ENCODE results near the gene KCNJ3. TPM values are rescaled to one million over a fixed set of nuclear protein-coding genes. Genes with fewer than 3 reads are reported as not detected.

KCNJ3 gene
- total and polyA plus RNA-seq, 9 of the 15 experiments (the other 6 are each of a cell fraction or from before 2014, with no cell fraction given): not detected

- intact Hi-C loops (cut with micrococcal nuclease): no loop called here
- BruUV-seq (replicated peaks): no TSS peak
Observed at GRCh38 chr2:154794406-154794805, 95.9 kb downstream of the KCNJ3 start.

More at GRCh38 chr2:154794406-154794805, 95.9 kb downstream of the KCNJ3 start:
- H3K9me3 ChIP-seq (replicated peaks; ENCODE audit: control insufficient read depth, insufficient read depth, low read depth, low read length): no peaks in the 10 kb centered on the region
- in situ Hi-C loops (cut with MboI): no loop called here
- H3K27me3 ChIP-seq (ENCODE audit: control insufficient read depth in 2 of 2, insufficient read depth in 2 of 2, low read length in 2 of 2): no peaks in the 10 kb centered on the region
- no peaks in the 10 kb centered on the region for H3K4me1 ChIP-seq (replicated peaks in 1 of 2; ENCODE audit: control insufficient read depth in 2 of 2, insufficient read depth in 2 of 2, low read length in 2 of 2)
- CTCF ChIA-PET (ENCODE audit: low intra/inter-chr PET ratio): no interaction called here
- no peaks in the 10 kb centered on the region for H4K20me1 ChIP-seq (replicated peaks; ENCODE audit: control insufficient read depth, insufficient read depth, low read length)
- H3K36me3 ChIP-seq (ENCODE audit: control insufficient read depth, insufficient read depth, low read length): no peaks in the 10 kb centered on the region
- no peaks in the 10 kb centered on the region for H3K79me2 ChIP-seq (ENCODE audit: control insufficient read depth, insufficient read depth, low read length)
- DNase-seq (ENCODE audit: extremely low read depth in 1 of 4, low spot score in 3 of 4): no peak
- H3K4me3 ChIP-seq: no peak overlapping the region
- H3K4me2 ChIP-seq (ENCODE audit: insufficient read depth, low read length): no peak overlapping the region
- H3K27ac ChIP-seq (ENCODE audit: extremely low read depth, low read depth, low read length): no peak overlapping the region
- FAIRE-seq: no peak
- no peak overlapping the region for H3K9ac ChIP-seq (ENCODE audit: insufficient read depth in 1 of 2, low read depth in 2 of 2, low read length in 2 of 2)
- ATAC-seq: no peak
- TF ChIP-seq ZFP30 (CRISPR knock-in tag; IDR thresholded peaks at IDR 0.05; ENCODE audit: borderline replicate concordance) (no peak), ZNF274 (IDR thresholded peaks at IDR 0.05; ENCODE audit: borderline replicate concordance, low read depth, low read length) (no peak), CEBPZ (IDR thresholded peaks at IDR 0.05; ENCODE audit: borderline replicate concordance, low read depth, low read length) (no peak), ZNF785 (CRISPR knock-in tag; IDR thresholded peaks at IDR 0.05) (no peak), THRAP3 (IDR thresholded peaks at IDR 0.05; ENCODE audit: borderline replicate concordance) (no peak), ZNF140 (CRISPR knock-in tag; IDR thresholded peaks at IDR 0.05) (no peak), ZNF384 (IDR thresholded peaks at IDR 0.05; ENCODE audit: low read depth, low read length) (no peak), STAG1 (CRISPR knock-in tag; IDR thresholded peaks at IDR 0.05; ENCODE audit: borderline replicate concordance) (no peak), ZNF707 (CRISPR knock-in tag; conservative IDR thresholded peaks at IDR 0.05) (no peak), ZBTB26 (CRISPR knock-in tag; IDR thresholded peaks at IDR 0.05) (no peak), POLR3A (IDR thresholded peaks at IDR 0.05; ENCODE audit: borderline replicate concordance, extremely low read depth, insufficient read depth, insufficient read length) (no peak)
- H2AFZ ChIP-seq (ENCODE audit: low read depth, low read length): no peak overlapping the region
- H3K9me1 ChIP-seq (ENCODE audit: control insufficient read depth, insufficient read depth, low read length): no peaks in the 10 kb centered on the region
- 0% methylated on average over 1 of the region's 1 CpG for WGBS (ENCODE audit: insufficient coverage, low coverage, missing lambda C conversion rate)
- POLR2A ChIA-PET: no interaction called here
